CD8-positive, alpha-beta memory T cell (primary cell): ENCODE results near the gene EIPR1. TPM values are rescaled to one million over a fixed set of nuclear protein-coding genes. Genes with fewer than 3 reads are reported as not detected.
A peak's percentile ranks its signal among the peaks of the same experiment; 100 is the strongest.

Experiments used
- CTCF ChIA-PET: fragments of 350-600 bp; sonication (Branson Sonifier 250); formaldehyde crosslinking; loops from one replicate; lab custom pipeline; 2021; ENCODE audit warnings: antibody characterized with exemption; lab: Charles Lee
- POLR2A ChIA-PET: fragments of 350-600 bp; sonication (Branson Sonifier 250); formaldehyde crosslinking; loops from one replicate; lab custom pipeline; 2021; ENCODE audit warnings: antibody characterized with exemption; lab: Charles Lee
- DNase-seq, 5 donors: peaks; one replicate each; pipeline versions ENCODE4 v3.0.0 to v3.0.0-alpha.2; 2020 to 2022; ENCODE audit warnings: mixed read lengths in 1 of 5
- H3K27ac ChIP-seq: one replicate; pipeline ENCODE4 v1.7.0; 2013; ENCODE audit warnings: low read depth, mild to moderate bottlenecking, low read length, moderate library complexity
- H3K27me3 ChIP-seq: 2 replicates; pipeline ENCODE4 v1.7.0; 2013; ENCODE audit warnings: low read length, mild to moderate bottlenecking; ENCODE audit not compliant: insufficient read depth, poor library complexity, severe bottlenecking
- H3K36me3 ChIP-seq: 2 replicates; pipeline ENCODE4 v1.7.0; 2013; ENCODE audit warnings: mild to moderate bottlenecking, low read length, moderate library complexity; ENCODE audit not compliant: insufficient read depth
- H3K4me1 ChIP-seq: 2 replicates; pipeline ENCODE4 v1.7.0; 2013; ENCODE audit warnings: mild to moderate bottlenecking, low read length, moderate library complexity; ENCODE audit not compliant: insufficient read depth
- H3K4me3 ChIP-seq: 2 replicates; pipeline ENCODE4 v1.7.0; 2013; ENCODE audit warnings: mild to moderate bottlenecking, low read length
- H3K9me3 ChIP-seq: 2 replicates; pipeline ENCODE4 v1.7.0; 2013; ENCODE audit warnings: mild to moderate bottlenecking, low read length
- H3K27ac Mint-ChIP-seq, 8 donors: one replicate each; pipeline ENCODE4 v1.8.0; 2020 to 2021; ENCODE audit warnings: mixed read lengths in 8 of 8, mild to moderate bottlenecking in 6 of 8, inconsistent platforms in 3 of 8, moderate library complexity in 3 of 8
- H3K27me3 Mint-ChIP-seq, 2 donors: one replicate each; pipeline ENCODE4 v1.8.0; 2020 to 2021; ENCODE audit warnings: mixed read lengths in 2 of 2, mild to moderate bottlenecking in 1 of 2, moderate library complexity in 1 of 2
- H3K36me3 Mint-ChIP-seq, 3 donors: one replicate each; pipeline ENCODE4 v1.8.0; 2020 to 2021; ENCODE audit warnings: mixed read lengths in 3 of 3, inconsistent platforms in 1 of 3, mild to moderate bottlenecking in 1 of 3
- H3K4me1 Mint-ChIP-seq, 3 donors: one replicate each; pipeline ENCODE4 v1.8.0; 2020 to 2021; ENCODE audit warnings: mixed read lengths in 3 of 3, inconsistent platforms in 1 of 3, mild to moderate bottlenecking in 1 of 3
- H3K4me3 Mint-ChIP-seq, 7 donors: one replicate each; pipeline ENCODE4 v1.8.0; 2020 to 2021; ENCODE audit warnings: mixed read lengths in 7 of 7, mild to moderate bottlenecking in 6 of 7, moderate library complexity in 4 of 7, inconsistent platforms in 2 of 7
- H3K9me3 Mint-ChIP-seq, 5 donors: one replicate each; pipeline ENCODE4 v1.8.0; 2020 to 2022; ENCODE audit warnings: mixed read lengths in 5 of 5, mild to moderate bottlenecking in 3 of 5, moderate library complexity in 2 of 5, inconsistent platforms in 1 of 5
- polyA plus RNA-seq: library from polyadenylated mRNA; unstranded; fragments of 300-500 nt; fragmentation: Illumina TruSeq; gene quantifications from one replicate; pipeline ENCODE4 v1.2.3, GENCODE V29; 2021
- total RNA-seq, 2 experiments: library from RNA; stranded (reverse); gene quantifications; one replicate each; pipeline ENCODE4 v1.2.3, GENCODE V29; 2021

EIPR1 gene
- total and polyA plus RNA-seq, 3 experiments from 2014 or later, result 39.2 to 43.9 (median 41.6) TPM

- Histone ChIP-seq H3K36me3 (no peaks in the 10 kb centered on the region), H3K4me3 (no peak overlapping the region)
- peaks cover 0 to 26% (median 9%) of the 10 kb centered on the region in 3 donors for H3K36me3 Mint-ChIP-seq
Measured at GRCh38 chr2:3179626-3180025, 198.0 kb downstream of the EIPR1 start.

GRCh38 chr2:3179208-3179607 lies 198.4 kb downstream of the EIPR1 start:
- H3K27me3 ChIP-seq, result no peaks in the 10 kb centered on the region
- CTCF ChIA-PET, result no interaction called here
- H3K27ac ChIP-seq, result no peak overlapping the region
- H3K27ac Mint-ChIP-seq, result no peak overlapping the region
- no peaks in the 10 kb centered on the region for H3K4me1 ChIP-seq
- no peaks in the 10 kb centered on the region for H3K9me3 ChIP-seq
- POLR2A ChIA-PET, result no interaction called here
- H3K4me3 Mint-ChIP-seq, result no peak overlapping the region
- H3K4me3 ChIP-seq, result no peak overlapping the region
- H3K36me3 ChIP-seq, result no peaks in the 10 kb centered on the region
- H3K4me1 Mint-ChIP-seq, result no peaks in the 10 kb centered on the region
- peaks cover 0 to 25% (median 9%) of the 10 kb centered on the region in 3 donors for H3K36me3 Mint-ChIP-seq
- H3K9me3 Mint-ChIP-seq, result no peaks in the 10 kb centered on the region
- no peaks in the 10 kb centered on the region for H3K27me3 Mint-ChIP-seq
- DNase-seq, result no peak

More at GRCh38 chr2:3179626-3180025, 198.0 kb downstream of the EIPR1 start:
- no peak for DNase-seq
- Histone ChIP-seq H3K9me3 (no peaks in the 10 kb centered on the region), H3K27me3 (no peaks in the 10 kb centered on the region), H3K4me1 (no peaks in the 10 kb centered on the region), H3K27ac (no peak overlapping the region)
- Mint-ChIP-seq H3K4me3 (no peak overlapping the region), H3K4me1 (no peaks in the 10 kb centered on the region), H3K9me3 (no peaks in the 10 kb centered on the region), H3K27me3 (no peaks in the 10 kb centered on the region), H3K27ac (no peak overlapping the region)
- POLR2A ChIA-PET, result no interaction called here
- CTCF ChIA-PET, result no interaction called here

- Histone ChIP-seq H3K27me3 (no peaks in the 10 kb centered on the region), H3K27ac (no peak overlapping the region), H3K4me3 (no peak overlapping the region), H3K36me3 (no peaks in the 10 kb centered on the region), H3K4me1 (no peaks in the 10 kb centered on the region), H3K9me3 (no peaks in the 10 kb centered on the region)
- H3K27ac Mint-ChIP-seq, result no peak overlapping the region
- POLR2A ChIA-PET, result no interaction called here
- no peaks in the 10 kb centered on the region for H3K9me3 Mint-ChIP-seq
- CTCF ChIA-PET, result no interaction called here
- no peak overlapping the region for H3K4me3 Mint-ChIP-seq
- peaks cover 0 to 26% (median 10%) of the 10 kb centered on the region in 3 donors for H3K36me3 Mint-ChIP-seq
- DNase-seq, result no peak
- no peaks in the 10 kb centered on the region for H3K4me1 Mint-ChIP-seq
- no peaks in the 10 kb centered on the region for H3K27me3 Mint-ChIP-seq
Measured at GRCh38 chr2:3178578-3179031, 199.0 kb downstream of the EIPR1 start.

GRCh38 chr2:3177891-3178577 lies 199.6 kb downstream of the EIPR1 start:
- no peak for DNase-seq
- Histone ChIP-seq H3K27me3 (no peaks in the 10 kb centered on the region), H3K27ac (no peak overlapping the region), H3K4me3 (no peak overlapping the region), H3K4me1 (no peaks in the 10 kb centered on the region), H3K36me3 (no peaks in the 10 kb centered on the region), H3K9me3 (no peaks in the 10 kb centered on the region)
- H3K36me3 Mint-ChIP-seq, result peaks cover 4 to 32% (median 13%) of the 10 kb centered on the region in 3 donors
- H3K27me3 Mint-ChIP-seq, result no peaks in the 10 kb centered on the region
- H3K4me3 Mint-ChIP-seq, result no peak overlapping the region
- peak overlapping the region in 1 of 8 donors; percentile 67 for H3K27ac Mint-ChIP-seq
- no peaks in the 10 kb centered on the region for H3K4me1 Mint-ChIP-seq
- no peaks in the 10 kb centered on the region for H3K9me3 Mint-ChIP-seq
- ChIA-PET CTCF (no interaction called here), POLR2A (no interaction called here)

- Histone ChIP-seq H3K4me1 (no peaks in the 10 kb centered on the region), H3K36me3 (no peaks in the 10 kb centered on the region), H3K9me3 (no peaks in the 10 kb centered on the region), H3K27me3 (no peaks in the 10 kb centered on the region), H3K4me3 (no peak overlapping the region), H3K27ac (no peak overlapping the region)
- Mint-ChIP-seq H3K27me3 (no peaks in the 10 kb centered on the region), H3K27ac (no peak overlapping the region), H3K36me3 (peaks cover 10 to 41% (median 15%) of the 10 kb centered on the region in 3 donors), H3K9me3 (no peaks in the 10 kb centered on the region), H3K4me3 (no peak overlapping the region), H3K4me1 (no peaks in the 10 kb centered on the region)
- ChIA-PET CTCF (no interaction called here), POLR2A (no interaction called here)
- DNase-seq, result no peak
Measured at GRCh38 chr2:3176869-3177255, 200.8 kb downstream of the EIPR1 start.

- no peak for DNase-seq
- H3K4me1 Mint-ChIP-seq, result no peaks in the 10 kb centered on the region
- ChIA-PET CTCF (no interaction called here), POLR2A (no interaction called here)
- Histone ChIP-seq H3K27me3 (no peaks in the 10 kb centered on the region), H3K4me1 (no peaks in the 10 kb centered on the region), H3K36me3 (no peaks in the 10 kb centered on the region), H3K27ac (no peak overlapping the region), H3K4me3 (no peak overlapping the region), H3K9me3 (no peaks in the 10 kb centered on the region)
- no peaks in the 10 kb centered on the region for H3K27me3 Mint-ChIP-seq
- H3K27ac Mint-ChIP-seq, result no peak overlapping the region
- H3K36me3 Mint-ChIP-seq, result peaks cover 10 to 47% (median 17%) of the 10 kb centered on the region in 3 donors
- no peaks in the 10 kb centered on the region for H3K9me3 Mint-ChIP-seq
- H3K4me3 Mint-ChIP-seq, result no peak overlapping the region
Measured at GRCh38 chr2:3176071-3176868, 201.3 kb downstream of the EIPR1 start.

- H3K27me3 ChIP-seq, result no peaks in the 10 kb centered on the region
Measured at GRCh38 chr2:3175568-3175955, 202.1 kb downstream of the EIPR1 start.

More at GRCh38 chr2:3175568-3175955, 202.1 kb downstream of the EIPR1 start:
- DNase-seq, result no peak
- Histone ChIP-seq H3K27ac (no peak overlapping the region), H3K9me3 (no peaks in the 10 kb centered on the region), H3K4me1 (no peaks in the 10 kb centered on the region), H3K4me3 (no peak overlapping the region), H3K36me3 (no peaks in the 10 kb centered on the region)
- CTCF ChIA-PET, result no interaction called here
- Mint-ChIP-seq H3K27ac (no peak overlapping the region), H3K4me1 (no peaks in the 10 kb centered on the region), H3K27me3 (no peaks in the 10 kb centered on the region), H3K4me3 (no peak overlapping the region), H3K36me3 (peaks cover 10 to 51% (median 15%) of the 10 kb centered on the region in 3 donors), H3K9me3 (no peaks in the 10 kb centered on the region)
- POLR2A ChIA-PET, result no interaction called here
